HEK293 (cell line): ENCODE data around the gene VAT1L.

Experiments
- ATF2 ChIP-seq: fragments of 450-650 bp; formaldehyde crosslinking; IDR thresholded peaks from 2 replicates; pipeline ENCODE4 v1.5.1; 2016; ENCODE audit warnings: missing biosample characterization, missing genetic modification characterization, low read depth
- KLF10 ChIP-seq: fragments of 450-650 bp; IDR thresholded peaks from 2 replicates; pipeline ENCODE4 v1.5.1; 2018; ENCODE audit warnings: missing biosample characterization, mild to moderate bottlenecking, missing genetic modification characterization
- MZF1 ChIP-seq: fragments of 450-650 bp; formaldehyde crosslinking; IDR thresholded peaks from 2 replicates; pipeline ENCODE4 v1.5.1; 2017; ENCODE audit warnings: missing biosample characterization, missing genetic modification characterization, borderline replicate concordance
- OSR2 ChIP-seq: fragments of 450-650 bp; formaldehyde crosslinking; IDR thresholded peaks from 2 replicates; pipeline ENCODE4 v1.5.1; 2016; ENCODE audit warnings: missing biosample characterization, missing genetic modification characterization
- WT1 ChIP-seq: fragments of 450-650 bp; formaldehyde crosslinking; IDR thresholded peaks from 2 replicates; pipeline ENCODE4 v1.5.1; 2016; ENCODE audit warnings: missing biosample characterization, missing genetic modification characterization
- ZNF157 ChIP-seq: fragments of 450-650 bp; formaldehyde crosslinking; IDR thresholded peaks from 2 replicates; pipeline ENCODE4 v1.5.1; 2016; ENCODE audit warnings: missing biosample characterization, missing genetic modification characterization
- ZNF214 ChIP-seq: fragments of 450-650 bp; formaldehyde crosslinking; IDR thresholded peaks from 2 replicates; pipeline ENCODE4 v1.5.1; 2017; ENCODE audit warnings: missing biosample characterization, mild to moderate bottlenecking, missing genetic modification characterization, borderline replicate concordance
- ZNF280D ChIP-seq: fragments of 450-650 bp; formaldehyde crosslinking; IDR thresholded peaks from 2 replicates; pipeline ENCODE4 v1.5.1; 2016; ENCODE audit warnings: missing biosample characterization, missing genetic modification characterization
- ZNF350 ChIP-seq: fragments of 450-650 bp; formaldehyde crosslinking; IDR thresholded peaks from 2 replicates; pipeline ENCODE4 v1.5.0; 2017; ENCODE audit warnings: missing biosample characterization, mild to moderate bottlenecking, missing genetic modification characterization
- ZNF366 ChIP-seq: fragments of 450-650 bp; formaldehyde crosslinking; conservative IDR thresholded peaks from 2 replicates; pipeline ENCODE4 v1.5.1; 2016; ENCODE audit warnings: missing biosample characterization, missing genetic modification characterization
- ZNF501 ChIP-seq: fragments of 450-650 bp; formaldehyde crosslinking; IDR thresholded peaks from 2 replicates; pipeline ENCODE4 v1.5.1; 2016; ENCODE audit warnings: missing biosample characterization, missing genetic modification characterization
- ZNF549 ChIP-seq: fragments of 450-650 bp; IDR thresholded peaks from 2 replicates; pipeline ENCODE4 v1.5.1; 2018; ENCODE audit warnings: missing biosample characterization, missing genetic modification characterization, mild to moderate bottlenecking, inconsistent platforms, moderate library complexity
- ZNF664 ChIP-seq: fragments of 450-650 bp; formaldehyde crosslinking; IDR thresholded peaks from 2 replicates; pipeline ENCODE4 v1.5.1; 2016; ENCODE audit warnings: missing biosample characterization, missing genetic modification characterization
- ZNF701 ChIP-seq: fragments of 450-650 bp; formaldehyde crosslinking; IDR thresholded peaks from 2 replicates; pipeline ENCODE4 v1.5.1; 2016; ENCODE audit warnings: missing biosample characterization, missing genetic modification characterization
- ZNF707 ChIP-seq: fragments of 450-650 bp; formaldehyde crosslinking; IDR thresholded peaks from 2 replicates; pipeline ENCODE4 v1.5.1; 2016; ENCODE audit warnings: missing biosample characterization, missing genetic modification characterization
- ZSCAN23 ChIP-seq: fragments of 450-650 bp; formaldehyde crosslinking; IDR thresholded peaks from 2 replicates; pipeline ENCODE4 v1.5.1; 2016; ENCODE audit warnings: missing biosample characterization, missing genetic modification characterization
- TF ChIP-seq, protein P1 (sequence below): fragments of 450-650 bp; IDR thresholded peaks from 2 replicates; pipeline ENCODE4 v1.5.1; 2018; ENCODE audit warnings: missing biosample characterization, missing genetic modification characterization
- TF ChIP-seq, protein P2 (sequence below): fragments of 450-650 bp; formaldehyde crosslinking; IDR thresholded peaks from 2 replicates; pipeline ENCODE4 v1.5.1; 2017; ENCODE audit warnings: missing biosample characterization, missing genetic modification characterization
- TF ChIP-seq, protein P3 (sequence below): fragments of 450-650 bp; formaldehyde crosslinking; IDR thresholded peaks from 2 replicates; pipeline ENCODE4 v1.5.1; 2017; ENCODE audit warnings: missing biosample characterization, missing genetic modification characterization

The VAT1L gene

GRCh38 chr16:77896415-77897128 is 108.2 kb downstream of the VAT1L start (continued):
- no peak for TF ChIP-seq ZNF707 (tag by site-specific recombination)
- no peak for TF ChIP-seq ZNF157 (tag by site-specific recombination)
- TF ChIP-seq ZNF350 (tag by site-specific recombination) = peak; percentile 92
- TF ChIP-seq ZNF366 (tag by site-specific recombination) = 0 out of 2 replicates have a peak, but pooled peaks have one; percentile 47
- TF ChIP-seq ZNF214 = peak; percentile 53; the same call in 1 of the 2 replicates
- TF ChIP-seq, protein P1, sequence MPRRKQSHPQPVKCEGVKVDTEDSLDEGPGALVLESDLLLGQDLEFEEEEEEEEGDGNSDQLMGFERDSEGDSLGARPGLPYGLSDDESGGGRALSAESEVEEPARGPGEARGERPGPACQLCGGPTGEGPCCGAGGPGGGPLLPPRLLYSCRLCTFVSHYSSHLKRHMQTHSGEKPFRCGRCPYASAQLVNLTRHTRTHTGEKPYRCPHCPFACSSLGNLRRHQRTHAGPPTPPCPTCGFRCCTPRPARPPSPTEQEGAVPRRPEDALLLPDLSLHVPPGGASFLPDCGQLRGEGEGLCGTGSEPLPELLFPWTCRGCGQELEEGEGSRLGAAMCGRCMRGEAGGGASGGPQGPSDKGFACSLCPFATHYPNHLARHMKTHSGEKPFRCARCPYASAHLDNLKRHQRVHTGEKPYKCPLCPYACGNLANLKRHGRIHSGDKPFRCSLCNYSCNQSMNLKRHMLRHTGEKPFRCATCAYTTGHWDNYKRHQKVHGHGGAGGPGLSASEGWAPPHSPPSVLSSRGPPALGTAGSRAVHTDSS (tag by site-specific recombination) = peak; percentile 44
- 0 out of 2 replicates have a peak, but pooled peaks have one; percentile 28 for TF ChIP-seq MZF1 (tag by site-specific recombination)
- TF ChIP-seq ZNF701 (tag by site-specific recombination) = no peak
- TF ChIP-seq ZSCAN23 = no peak
- TF ChIP-seq ZNF549 (tag by site-specific recombination) = peak; percentile 66; the same call in 1 of the 2 replicates
- no peak for TF ChIP-seq ZNF280D (tag by site-specific recombination)
- peak; percentile 68; the same call in 1 of the 2 replicates for TF ChIP-seq ATF2 (tag by site-specific recombination)
- TF ChIP-seq ZNF501 (tag by site-specific recombination) = no peak
- 0 out of 2 replicates have a peak, but pooled peaks have one; percentile 31 for TF ChIP-seq ZNF664 (tag by site-specific recombination)
- peak; percentile 79 for TF ChIP-seq OSR2 (tag by site-specific recombination)
- TF ChIP-seq, protein P2, sequence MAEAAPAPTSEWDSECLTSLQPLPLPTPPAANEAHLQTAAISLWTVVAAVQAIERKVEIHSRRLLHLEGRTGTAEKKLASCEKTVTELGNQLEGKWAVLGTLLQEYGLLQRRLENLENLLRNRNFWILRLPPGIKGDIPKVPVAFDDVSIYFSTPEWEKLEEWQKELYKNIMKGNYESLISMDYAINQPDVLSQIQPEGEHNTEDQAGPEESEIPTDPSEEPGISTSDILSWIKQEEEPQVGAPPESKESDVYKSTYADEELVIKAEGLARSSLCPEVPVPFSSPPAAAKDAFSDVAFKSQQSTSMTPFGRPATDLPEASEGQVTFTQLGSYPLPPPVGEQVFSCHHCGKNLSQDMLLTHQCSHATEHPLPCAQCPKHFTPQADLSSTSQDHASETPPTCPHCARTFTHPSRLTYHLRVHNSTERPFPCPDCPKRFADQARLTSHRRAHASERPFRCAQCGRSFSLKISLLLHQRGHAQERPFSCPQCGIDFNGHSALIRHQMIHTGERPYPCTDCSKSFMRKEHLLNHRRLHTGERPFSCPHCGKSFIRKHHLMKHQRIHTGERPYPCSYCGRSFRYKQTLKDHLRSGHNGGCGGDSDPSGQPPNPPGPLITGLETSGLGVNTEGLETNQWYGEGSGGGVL = 0 out of 2 replicates have a peak, but pooled peaks have one; percentile 43
- TF ChIP-seq, protein P3, sequence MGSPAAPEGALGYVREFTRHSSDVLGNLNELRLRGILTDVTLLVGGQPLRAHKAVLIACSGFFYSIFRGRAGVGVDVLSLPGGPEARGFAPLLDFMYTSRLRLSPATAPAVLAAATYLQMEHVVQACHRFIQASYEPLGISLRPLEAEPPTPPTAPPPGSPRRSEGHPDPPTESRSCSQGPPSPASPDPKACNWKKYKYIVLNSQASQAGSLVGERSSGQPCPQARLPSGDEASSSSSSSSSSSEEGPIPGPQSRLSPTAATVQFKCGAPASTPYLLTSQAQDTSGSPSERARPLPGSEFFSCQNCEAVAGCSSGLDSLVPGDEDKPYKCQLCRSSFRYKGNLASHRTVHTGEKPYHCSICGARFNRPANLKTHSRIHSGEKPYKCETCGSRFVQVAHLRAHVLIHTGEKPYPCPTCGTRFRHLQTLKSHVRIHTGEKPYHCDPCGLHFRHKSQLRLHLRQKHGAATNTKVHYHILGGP = peak; percentile 66; the same call in 1 of the 2 replicates
- peak; percentile 35; the same call in 1 of the 2 replicates for TF ChIP-seq KLF10 (tag by site-specific recombination)
- peak; percentile 91 for TF ChIP-seq WT1 (tag by site-specific recombination)
